COR-L47 (cell line): ENCODE data around the gene SLC7A6.
A peak's percentile ranks its signal among the peaks of the same experiment; 100 is the strongest.

Experiments
- DNase-seq: peaks from one replicate; lab custom pipeline; 2025; lab: John Stamatoyannopoulos, UW

SLC7A6 gene

DNA sequence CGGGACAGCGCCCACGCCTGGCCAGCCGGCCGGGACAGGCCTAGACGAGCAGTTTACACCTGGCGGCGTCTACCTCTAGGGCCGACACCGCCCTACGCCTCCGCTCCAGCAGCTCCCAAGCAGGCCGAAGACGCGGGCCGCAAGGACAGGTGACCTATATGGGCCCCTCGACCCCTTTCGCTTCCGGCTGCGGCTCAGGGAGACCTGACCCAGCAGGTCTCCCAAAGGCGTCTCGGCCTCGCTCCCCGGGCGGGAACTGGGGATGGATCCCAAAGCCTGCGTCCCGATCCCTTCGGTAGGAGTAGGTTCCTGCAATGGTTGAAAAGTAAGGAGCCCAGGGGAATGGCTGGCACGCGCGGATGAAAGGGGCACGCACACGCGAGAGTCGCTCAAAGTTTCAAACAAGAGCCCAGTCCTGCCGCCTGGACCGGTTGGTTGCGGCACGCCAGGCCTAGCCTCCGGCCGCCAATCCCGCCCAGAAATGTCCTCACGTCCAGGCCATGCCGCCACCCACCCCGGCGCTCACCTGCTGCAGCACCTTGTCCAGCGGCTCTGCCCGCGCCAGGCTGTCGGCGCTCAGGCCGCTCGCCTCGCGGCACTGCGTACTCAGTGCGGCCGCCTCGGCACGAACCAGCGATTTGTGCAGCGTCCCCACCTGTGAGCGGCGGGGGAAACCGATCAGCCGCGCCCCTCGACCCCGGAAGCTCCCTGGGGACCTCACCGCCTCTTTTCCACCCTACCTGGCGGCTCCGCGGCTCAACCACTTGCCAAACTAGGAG lies 29.0 kb upstream of the SLC7A6 start:
- peak; percentile 11 for DNase-seq

DNA sequence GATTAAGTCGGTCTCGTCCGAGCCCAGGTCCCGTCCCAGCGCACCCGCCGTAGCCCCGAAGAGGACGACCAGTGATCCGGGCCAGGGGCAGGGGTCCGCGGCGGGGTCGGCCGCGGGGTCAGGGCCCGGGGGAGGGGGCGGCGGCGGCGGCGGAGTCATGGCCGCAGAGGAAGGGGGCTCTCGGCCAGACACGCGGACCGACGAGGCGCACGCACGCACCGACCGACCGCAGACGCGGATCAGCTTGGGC lies 28.5 kb upstream of the SLC7A6 start, which contains the start of gene ESRP2:
Gene ESRP2, minus strand, starts transcription at position 241 of the 250 bp plus-strand sequence. Its CDS starts 82 bp downstream, at position 159.
- DNase-seq = no peak

DNA sequence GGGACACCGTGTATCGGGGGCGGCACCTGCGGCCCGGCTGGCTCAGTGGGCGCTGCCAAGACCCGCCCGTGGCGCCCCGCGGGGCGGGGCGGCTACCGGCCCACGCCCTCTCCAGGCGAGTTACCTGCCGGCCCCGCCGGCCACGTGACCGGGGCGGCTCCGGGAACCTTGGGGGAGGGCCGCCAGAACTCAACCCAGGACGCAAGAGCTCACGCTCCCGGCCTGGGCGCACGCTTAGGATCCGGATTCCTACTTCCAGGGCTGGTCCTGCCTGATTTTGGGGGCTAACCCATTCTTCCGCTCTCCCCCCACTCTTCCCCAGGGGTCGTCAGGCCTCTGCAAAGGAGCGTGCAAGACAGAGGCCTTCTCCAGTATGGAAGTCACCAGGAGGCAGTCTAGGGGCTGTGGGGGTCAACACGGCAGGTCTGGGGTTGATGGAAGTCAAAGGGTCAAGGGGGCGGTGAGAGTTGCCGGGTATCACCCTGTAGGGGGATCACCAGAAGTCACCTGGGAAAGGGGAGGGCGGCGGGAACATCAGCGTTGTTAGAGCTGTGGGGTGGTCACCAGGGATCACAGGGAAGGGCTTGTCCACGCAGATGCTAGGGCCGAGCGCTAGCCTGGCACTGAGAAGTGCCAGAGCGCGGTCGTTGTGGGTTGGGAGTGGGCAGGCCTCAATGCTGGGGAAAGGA lies 28.0 kb upstream of the SLC7A6 start:
- peak; percentile 52 for DNase-seq

DNA sequence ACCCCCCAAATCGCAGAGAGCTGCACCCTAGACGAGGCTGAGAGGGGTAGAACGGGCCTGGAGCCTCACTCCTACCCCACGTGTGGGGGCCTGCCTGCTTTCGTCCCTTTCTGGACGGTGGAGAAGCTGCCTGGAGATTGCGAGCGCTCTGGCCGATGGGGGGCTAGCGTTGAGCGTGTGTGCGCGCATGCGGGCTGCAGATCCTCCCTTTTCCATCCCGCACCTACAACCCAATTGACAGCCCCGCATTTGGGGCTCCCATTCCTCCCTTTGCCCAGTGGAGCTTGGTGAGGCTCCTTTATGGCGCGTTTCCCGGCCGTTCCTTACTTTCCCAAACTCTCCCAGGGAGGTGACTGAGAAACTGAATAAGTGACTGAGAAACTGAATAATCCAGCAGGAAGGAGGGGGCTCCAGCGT lies 27.5 kb upstream of the SLC7A6 start:
- no peak for DNase-seq

DNA sequence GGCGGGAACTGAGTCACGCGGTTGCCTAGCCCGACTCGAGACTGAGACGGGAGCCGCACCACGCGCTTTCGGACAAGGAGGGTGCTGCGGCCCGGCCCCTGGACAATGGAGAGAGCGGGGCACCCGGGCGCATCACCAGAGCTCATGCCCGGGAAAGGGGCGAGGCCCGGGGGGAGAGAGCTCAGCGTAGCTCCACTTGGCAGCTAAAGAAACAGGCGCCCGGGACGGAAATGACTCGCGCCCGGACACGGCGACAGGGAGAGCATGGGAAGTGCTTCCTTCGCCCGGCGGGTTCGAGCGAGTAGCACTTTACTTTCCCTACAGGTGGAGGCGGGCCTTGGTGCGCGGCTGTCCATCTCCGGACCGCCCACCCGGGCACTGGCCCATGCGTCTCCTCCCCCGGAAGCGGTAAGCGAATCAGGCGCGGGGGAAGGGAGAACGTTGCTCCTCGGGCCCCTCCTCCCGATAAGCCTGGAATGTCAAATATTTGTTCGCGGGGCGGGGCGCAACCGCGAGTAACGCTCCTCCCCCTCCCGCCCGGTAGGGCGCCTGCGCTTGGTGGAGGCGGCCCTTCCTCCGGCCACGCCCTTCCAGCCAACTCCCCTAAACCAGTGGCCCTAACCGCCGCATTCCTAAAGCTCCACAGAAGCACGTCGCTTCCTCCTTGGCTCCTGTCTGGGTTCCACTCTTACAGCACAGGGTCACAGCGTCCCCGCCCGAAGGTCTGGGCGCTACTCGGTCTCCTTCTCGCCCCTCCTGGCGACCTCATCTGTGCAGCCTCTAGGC lies 26.9 kb upstream of the SLC7A6 start:
- peak; percentile 96 for DNase-seq

DNA sequence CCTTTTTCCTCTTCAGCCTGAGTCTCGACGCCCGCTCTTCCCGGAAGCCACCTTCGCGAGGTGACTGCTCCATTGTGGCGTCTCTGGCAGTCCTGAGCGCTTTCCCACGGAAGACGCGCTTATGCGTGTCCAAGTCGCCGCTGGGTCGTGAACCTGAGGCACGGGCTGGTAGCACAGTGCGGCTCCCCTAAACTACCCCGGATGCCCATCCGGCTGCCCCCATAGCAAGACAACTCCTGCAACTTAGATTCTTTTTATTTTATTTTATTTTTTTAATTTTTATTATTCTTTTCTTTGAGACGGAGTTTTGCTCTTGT lies 26.3 kb upstream of the SLC7A6 start:
- DNase-seq = no peak

DNA sequence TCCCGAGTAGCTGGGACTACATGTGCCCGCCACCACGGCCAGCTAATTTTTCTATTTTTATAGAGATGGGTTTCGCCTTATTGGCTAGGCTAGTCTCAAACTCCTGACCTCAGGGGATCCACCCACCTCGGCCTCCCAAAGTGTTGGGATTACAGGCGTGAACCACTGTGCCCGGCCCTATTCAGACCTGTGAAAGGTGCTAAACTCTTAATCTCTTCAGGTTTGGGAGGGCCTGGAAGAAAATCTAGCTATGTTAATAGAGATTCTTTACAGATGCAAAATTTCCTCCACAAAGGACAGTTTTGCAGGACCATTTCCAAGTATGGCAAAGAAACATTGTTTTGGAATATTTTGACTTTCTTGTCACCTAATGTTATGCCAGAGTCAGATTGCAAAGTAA lies 22.2 kb upstream of the SLC7A6 start:
- no peak for DNase-seq

DNA sequence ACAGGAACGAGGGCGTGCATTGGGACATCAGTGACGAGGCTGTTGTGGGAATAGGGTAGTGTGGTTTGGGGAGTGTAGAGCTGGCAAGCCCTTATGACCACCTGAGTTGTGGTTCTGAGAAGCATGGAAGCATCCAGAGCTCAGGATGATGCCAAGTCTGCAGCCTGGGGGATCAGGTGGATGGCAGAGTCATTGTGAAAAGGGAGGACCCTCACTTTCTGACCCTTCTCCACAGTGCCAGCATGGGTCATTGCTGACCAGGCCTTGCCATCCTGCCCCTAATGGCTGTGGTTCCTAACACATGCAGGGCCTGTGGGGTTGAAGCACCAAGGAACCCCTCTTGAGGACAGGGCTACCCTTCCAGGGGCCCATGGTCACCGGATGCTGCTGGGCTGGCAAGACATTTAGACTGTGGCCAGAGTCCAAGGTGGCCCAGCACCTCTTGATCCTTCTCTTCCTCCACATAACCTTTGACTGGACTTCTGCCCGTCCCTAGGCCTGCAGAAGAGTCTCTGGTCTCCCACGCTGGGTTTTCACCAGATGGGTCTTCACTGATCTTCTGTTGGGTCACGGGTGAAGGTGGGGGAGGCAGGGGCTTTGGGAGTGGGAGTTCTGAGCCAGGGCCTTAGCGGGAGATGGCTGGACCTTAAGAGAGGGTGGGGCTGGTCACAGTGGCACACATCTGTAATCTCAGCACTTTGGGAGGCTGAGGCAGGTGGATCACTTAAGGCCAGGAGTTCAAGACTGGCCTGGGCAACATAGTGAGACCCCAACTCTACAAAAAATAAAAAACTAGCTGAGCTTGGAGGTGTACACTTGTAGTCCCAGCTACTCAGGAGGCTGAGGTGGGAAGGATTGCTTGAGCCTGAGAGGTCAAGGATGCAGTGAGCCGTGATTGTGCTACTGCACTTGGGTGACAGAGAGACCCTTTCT lies 21.1 kb upstream of the SLC7A6 start:
- no peak for DNase-seq

DNA sequence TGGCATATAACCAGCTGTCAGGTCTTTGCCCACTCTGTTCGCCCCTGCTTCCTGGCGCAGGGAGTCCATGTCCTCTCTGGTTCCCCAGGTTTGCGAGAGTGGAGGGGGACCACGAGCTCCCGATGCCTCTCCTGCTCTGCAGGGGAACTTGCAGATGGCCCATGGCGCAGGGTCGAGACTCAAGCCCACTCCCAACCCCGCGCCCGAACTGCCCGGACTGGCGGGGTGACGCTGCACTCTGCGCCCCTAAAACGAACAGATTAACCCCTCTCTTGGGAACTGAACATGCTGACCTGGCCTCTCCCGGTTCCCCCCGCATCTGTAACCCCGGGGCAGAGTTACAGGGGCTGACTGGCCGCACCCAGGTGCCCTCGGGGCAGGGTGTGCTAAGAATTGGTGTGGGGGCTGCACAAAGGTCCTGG lies 19.8 kb upstream of the SLC7A6 start:
- no peak for DNase-seq

DNA sequence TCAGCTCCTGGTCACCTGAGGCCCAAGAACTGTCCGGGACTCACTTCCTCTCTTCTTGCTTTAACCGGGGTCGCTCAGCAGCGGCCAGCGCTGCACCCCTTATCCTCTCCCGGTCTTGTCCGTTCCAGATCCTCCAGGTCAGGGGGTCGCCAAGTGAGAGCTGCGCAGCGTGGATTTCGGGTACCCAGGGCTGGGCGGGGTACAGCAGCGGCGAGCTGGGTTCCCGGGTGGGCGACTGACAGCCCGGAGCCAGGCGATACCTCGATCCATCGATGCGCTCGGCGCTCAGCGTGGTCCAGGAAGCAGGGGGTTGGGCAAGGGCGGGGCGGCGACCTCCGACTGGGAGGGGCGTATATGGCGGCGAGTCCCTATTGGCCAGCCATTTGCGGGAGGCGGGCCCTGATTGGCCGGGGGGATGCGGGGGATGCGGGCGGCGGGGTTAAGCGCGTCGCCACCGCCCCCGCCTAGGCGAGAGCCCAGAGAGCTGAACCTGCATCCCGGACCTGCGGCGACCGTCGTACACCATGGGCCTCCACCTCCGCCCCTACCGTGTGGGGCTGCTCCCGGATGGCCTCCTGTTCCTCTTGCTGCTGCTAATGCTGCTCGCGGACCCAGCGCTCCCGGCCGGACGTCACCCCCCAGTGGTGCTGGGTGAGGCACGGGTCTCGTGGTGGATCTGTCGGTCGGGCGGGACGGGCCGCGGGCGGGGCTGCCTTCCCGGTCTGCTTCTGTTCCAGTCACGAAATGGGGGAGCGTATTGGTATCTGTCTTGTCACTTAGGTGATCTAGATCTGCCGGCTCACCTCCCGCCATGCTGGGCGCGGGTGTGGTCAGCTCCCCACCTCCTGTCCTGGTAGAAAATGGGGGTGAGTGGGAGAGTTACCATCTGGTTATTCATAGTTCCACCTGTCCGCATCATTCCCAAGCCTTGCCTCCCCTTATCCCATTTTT lies 19.1 kb upstream of the SLC7A6 start, which contains the start of gene PLA2G15:
Gene PLA2G15, plus strand, starts transcription at position 471 of the 951 bp plus-strand sequence. Its CDS starts 54 bp downstream, at position 525.
- DNase-seq = peak; percentile 91

DNA sequence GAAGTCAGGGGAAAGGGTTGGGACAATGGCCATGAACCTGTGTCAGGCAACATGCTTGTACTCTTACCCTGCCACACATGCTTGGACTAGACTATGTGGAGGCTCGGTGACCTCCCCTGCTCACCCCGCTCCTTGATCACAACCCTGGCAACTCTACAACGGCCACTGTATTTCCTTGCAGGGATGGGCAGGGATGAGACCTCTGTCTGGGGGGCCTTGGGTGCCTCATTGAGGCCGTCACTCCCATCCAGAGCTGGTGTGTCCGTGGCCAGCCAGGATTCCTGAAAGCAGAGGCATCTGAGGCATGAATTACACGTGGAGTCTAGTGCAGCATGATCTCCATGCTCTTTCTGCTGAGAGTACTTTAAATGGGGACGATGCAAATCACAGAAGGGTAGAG lies 18.2 kb upstream of the SLC7A6 start:
- no peak for DNase-seq

DNA sequence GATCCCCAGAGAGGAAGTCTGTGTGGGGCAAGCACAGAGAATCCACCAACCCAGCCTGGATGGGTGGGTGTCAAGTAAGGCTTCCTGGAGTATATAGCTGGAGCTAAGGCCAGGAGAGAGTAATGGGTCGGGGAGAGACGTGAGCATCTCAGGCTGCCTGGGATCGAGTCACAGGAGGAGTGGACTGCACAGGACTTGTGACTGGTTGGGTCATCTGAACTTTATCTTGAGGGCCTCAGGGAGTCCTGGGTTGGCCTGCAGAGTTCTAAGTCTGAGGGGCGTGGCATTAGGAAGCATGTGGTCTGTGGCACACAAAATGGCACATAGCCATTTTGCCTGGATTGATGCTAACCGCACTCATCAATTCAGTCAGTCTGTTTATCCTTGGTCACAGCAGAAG lies 17.7 kb upstream of the SLC7A6 start:
- no peak for DNase-seq

DNA sequence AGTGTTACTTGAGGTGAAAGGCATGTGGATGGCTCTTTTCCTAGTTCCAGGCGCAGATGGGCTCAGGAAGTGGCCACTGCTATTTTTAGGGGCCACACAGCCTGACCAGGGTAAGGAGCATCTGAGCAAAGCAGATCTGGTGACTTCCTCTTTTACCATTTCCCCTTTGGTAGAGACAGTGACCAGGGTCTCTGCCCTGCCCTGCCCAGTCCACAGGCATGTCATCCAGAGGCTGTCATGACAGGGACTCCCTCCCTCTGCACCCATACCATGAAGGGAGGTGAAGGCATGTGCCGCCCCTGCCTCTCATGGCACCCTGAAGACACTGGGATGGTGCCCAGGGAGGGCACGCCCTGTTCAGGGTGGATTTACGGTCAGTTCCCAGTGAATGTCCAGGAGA lies 16.9 kb upstream of the SLC7A6 start:
- DNase-seq = no peak

DNA sequence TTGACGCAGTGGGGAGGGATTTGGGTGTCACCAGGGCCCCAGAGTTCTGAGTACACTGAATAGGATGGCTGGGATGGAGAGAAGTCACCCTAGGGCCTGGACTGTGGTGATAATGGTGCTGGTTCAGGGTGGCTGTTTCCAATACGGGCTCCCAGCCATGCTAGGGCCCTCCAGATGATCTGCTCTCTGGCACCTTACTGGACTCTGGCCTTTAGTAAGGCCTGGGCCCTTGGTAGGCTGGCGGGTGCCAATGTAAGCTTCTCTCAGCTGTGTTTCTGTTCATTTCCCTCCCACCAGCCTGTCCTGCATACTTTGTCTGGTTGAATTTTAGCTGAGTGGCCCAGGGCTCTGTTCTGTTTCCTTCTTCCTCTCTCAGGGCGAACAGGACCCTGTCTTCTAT lies 16.4 kb upstream of the SLC7A6 start:
- no peak for DNase-seq

DNA sequence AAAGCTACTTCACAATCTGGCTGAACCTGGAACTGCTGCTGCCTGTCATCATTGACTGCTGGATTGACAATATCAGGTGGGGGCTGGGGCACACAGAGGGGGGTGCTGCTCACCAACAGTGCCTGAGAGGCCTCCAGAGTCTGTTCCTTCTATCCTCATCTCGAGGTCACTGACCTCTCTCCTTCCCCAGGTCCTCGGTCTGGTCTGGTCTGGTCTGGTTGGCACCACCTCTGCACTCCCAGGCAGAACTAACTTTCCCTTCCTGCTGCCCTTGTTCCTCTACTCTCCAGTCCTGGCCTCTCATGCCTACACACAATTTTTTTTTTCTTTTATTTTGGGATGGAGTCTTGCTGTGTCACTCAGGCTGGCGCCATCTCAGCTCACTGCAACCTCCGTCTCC lies 15.0 kb upstream of the SLC7A6 start:
- DNase-seq = no peak

DNA sequence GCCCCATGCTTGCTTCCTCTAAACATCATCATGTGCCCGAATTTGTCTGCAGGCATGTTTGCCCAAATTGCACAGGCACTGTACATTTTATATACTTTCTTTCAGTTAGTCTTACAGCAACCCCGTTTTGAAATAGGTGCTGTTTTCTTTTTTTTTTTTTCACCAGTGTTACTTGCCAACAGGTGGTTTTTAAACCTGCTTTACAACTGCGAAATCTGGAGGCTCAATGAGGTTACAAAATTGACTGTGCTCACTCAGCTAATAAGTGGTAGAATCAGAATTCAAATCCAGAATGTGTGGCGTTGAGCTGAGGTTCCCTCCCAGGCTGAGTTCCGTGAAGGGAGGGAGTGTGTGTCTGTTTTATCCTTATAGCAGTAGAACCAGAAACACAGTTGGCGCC lies 13.4 kb upstream of the SLC7A6 start:
- DNase-seq = no peak

DNA sequence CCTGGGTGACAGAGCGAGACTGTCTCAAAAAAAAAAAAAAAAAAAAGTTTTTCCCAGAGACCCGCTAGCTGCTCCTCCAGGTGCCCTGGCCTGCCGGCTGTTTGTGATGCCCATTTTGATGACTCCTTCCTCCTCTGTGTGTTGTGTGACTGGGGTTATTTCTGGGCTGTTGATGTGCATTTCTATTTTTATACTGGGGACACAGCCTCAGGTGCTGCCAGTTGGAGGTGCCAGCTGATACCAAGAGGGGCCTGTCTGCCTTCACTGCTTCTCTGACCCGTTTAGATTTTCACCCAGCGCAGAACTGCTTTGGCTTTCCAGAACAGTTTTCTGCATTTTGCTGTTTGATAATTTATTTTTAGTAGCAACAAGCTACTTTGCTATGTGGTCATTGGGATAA lies 12.5 kb upstream of the SLC7A6 start:
- DNase-seq = no peak

DNA sequence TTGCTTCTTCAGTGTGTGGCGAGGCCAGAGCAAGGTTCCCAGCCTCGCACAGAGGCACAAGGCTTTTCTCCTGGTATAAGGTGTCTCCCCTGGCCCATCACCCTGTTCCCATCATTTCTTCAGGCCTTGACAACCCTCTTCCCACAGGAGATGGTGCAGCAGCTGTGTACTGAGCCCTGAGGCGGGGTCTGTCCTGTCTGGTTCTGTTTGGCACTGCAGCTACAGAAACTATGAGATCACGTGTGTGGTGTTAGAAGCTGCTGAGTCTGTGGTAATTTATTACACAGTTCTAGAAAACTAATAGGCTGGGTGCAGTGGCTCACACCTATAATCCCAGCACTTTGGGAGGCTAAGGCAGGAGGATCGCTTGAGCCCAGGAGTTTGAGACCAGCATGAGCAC lies 11.9 kb upstream of the SLC7A6 start:
- DNase-seq = no peak

DNA sequence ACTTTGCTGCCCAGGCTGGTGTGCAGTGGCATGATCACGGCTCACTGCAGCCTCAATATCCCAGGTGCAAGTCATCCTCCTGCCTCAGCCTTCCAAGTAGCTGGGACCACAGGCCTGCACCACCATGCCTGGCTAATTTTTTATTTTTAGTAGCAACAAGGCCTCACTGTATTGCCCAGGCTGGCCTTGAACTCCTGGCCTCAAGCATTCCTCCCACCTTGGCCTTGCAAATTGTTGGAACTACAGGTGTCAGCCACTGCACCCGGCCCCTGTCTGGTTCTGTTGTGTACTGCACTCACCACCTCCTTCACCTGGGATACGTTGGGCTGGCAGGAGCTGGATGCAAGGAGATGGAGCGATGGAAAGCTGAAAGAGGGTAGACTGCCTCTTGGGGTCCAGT lies 10.6 kb upstream of the SLC7A6 start:
- DNase-seq = no peak

DNA sequence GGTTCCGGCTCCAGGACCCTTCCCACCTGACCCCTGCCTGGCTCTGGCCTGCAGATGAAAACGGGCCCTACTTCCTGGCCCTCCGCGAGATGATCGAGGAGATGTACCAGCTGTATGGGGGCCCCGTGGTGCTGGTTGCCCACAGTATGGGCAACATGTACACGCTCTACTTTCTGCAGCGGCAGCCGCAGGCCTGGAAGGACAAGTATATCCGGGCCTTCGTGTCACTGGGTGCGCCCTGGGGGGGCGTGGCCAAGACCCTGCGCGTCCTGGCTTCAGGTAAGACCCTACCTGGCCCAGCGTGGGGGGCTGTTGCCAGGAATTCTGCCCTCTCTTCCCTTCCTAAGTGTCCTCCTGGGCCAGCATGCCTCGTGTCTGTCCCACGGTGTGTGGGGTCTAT lies 8.6 kb upstream of the SLC7A6 start:
- DNase-seq = no peak
